ENCODE measurements around the gene TFF3. TPM values are rescaled to one million over a fixed set of nuclear protein-coding genes. Genes with fewer than 3 reads are reported as not detected.

The TFF3 gene
- total RNA-seq, 4 donors from 2014 or later: 3.6 to 16.8 (median 8.7) TPM

DNA sequence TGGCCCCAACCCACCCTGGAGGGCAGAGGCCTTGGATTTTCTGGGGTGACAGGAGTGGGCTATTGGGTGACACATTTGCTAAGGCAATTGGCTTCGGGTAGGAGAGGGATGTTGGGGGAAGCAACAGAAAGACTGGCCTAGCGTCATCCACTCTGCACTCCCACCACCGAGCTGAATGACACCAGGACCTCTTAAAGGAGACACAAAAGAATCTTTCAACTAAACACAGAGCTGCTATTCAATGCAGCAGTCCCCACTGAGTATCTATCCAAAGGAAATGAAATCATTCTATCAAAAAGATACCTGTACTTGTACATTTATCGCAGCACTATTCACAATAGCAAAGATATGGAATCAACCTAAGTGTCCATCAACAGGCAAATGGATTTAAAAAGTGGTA, 29.4 kb upstream of the TFF3 start:
- WGBS, 2 donors: 68 to 74% methylated on average over 4 of the region's 4 CpGs
- intact Hi-C loops (cut with DNase I; ENCODE audit: low total_unique reads): no loop called here
- no peak overlapping the region for H3K4me3 ChIP-seq (ENCODE audit: low read depth, poor library complexity, severe bottlenecking)
- no peak for DNase-seq (ENCODE audit: low spot score in 2 of 2)
- TF ChIP-seq, protein P1, sequence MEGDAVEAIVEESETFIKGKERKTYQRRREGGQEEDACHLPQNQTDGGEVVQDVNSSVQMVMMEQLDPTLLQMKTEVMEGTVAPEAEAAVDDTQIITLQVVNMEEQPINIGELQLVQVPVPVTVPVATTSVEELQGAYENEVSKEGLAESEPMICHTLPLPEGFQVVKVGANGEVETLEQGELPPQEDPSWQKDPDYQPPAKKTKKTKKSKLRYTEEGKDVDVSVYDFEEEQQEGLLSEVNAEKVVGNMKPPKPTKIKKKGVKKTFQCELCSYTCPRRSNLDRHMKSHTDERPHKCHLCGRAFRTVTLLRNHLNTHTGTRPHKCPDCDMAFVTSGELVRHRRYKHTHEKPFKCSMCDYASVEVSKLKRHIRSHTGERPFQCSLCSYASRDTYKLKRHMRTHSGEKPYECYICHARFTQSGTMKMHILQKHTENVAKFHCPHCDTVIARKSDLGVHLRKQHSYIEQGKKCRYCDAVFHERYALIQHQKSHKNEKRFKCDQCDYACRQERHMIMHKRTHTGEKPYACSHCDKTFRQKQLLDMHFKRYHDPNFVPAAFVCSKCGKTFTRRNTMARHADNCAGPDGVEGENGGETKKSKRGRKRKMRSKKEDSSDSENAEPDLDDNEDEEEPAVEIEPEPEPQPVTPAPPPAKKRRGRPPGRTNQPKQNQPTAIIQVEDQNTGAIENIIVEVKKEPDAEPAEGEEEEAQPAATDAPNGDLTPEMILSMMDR (IDR thresholded peaks at IDR 0.05): no peak
- TF ChIP-seq POLR2A (IDR thresholded peaks at IDR 0.05): no peak

DNA sequence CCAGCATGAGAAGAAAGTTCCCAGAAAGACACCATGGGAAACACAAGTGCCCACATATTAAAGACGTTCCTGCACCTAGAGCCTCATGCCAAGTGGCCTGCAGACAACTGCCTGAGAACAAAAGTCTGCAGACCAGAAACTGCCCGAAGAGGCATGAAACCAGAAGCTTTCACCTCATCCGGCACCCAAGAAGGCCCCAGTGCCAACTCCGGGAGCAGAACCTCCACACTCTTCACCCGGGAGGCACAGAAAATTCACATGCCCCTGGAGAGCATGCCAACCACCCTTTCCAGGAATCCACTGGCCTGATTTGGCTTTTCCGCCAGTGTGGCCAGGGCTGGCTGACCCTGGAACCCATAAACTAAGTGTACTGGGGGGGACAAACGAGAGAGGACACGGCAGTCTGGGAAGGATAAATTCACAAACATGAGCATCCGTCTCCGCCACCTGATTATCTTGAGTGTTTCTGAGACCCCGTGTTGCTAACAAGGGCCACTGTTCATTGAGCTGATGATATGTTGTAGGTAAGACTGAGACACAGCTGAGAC, 28.8 kb upstream of the TFF3 start:
- intact Hi-C loops (cut with DNase I; ENCODE audit: low total_unique reads): no loop called here
- DNase-seq (ENCODE audit: low spot score in 2 of 2): peak in 1 of 2 donors; percentile 39
- WGBS, 2 donors: 82 to 87% methylated on average over 11 of the region's 11 CpGs
- TF ChIP-seq POLR2A (IDR thresholded peaks at IDR 0.05): no peak
- TF ChIP-seq, protein P1 (IDR thresholded peaks at IDR 0.05): no peak
- H3K4me3 ChIP-seq (ENCODE audit: low read depth, poor library complexity, severe bottlenecking): no peak overlapping the region

DNA sequence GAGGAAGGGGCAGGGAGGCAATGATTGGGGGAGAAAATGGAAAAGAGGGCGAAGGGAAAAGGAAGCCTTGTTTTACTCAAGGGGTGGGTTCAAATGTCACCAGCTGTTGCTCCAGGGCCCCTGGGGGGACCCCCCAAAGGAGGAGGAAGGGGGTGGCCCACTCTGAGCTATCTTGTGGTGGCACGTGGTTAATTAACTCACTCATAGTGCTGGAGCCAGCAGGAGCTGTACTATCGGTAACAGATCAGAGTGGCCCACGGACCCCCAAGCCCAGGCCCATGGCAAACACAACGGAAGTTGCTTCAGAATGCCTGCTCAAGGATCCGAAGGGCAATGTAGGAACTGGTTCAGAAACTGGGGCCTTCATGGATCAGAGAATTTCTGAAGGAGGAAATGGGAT, 28.3 kb upstream of the TFF3 start:
- peak in 1 of 2 donors; percentile 43 for DNase-seq (ENCODE audit: low spot score in 2 of 2)
- 88 to 91% methylated on average over 6 of the region's 6 CpGs for WGBS, 2 donors
- intact Hi-C loops (cut with DNase I; ENCODE audit: low total_unique reads): no loop called here
- no peak overlapping the region for H3K4me3 ChIP-seq (ENCODE audit: low read depth, poor library complexity, severe bottlenecking)
- no peak for TF ChIP-seq POLR2A (IDR thresholded peaks at IDR 0.05)
- TF ChIP-seq, protein P1 (IDR thresholded peaks at IDR 0.05): no peak

DNA sequence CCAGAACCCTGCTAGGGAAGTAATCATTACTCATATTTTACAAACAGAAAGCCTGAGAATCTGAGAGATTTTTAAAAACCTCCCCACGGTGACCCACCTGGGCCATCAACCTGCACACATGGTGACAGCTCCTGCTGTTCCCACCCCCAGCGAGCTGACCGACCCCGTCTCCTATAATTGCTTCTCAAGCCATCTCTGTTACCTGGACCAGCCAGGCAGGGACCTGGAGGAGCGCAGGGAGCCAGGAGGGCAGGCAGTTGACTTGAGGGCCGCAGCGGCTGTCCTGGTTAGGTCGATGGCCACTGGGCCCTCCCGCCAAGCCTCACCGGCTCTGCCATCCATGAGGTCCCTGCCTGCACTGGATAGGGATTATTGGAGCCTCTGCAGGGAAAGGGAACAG, 27.9 kb upstream of the TFF3 start:
- intact Hi-C loops (cut with DNase I; ENCODE audit: low total_unique reads): no loop called here
- no peak overlapping the region for H3K4me3 ChIP-seq (ENCODE audit: low read depth, poor library complexity, severe bottlenecking)
- TF ChIP-seq POLR2A (IDR thresholded peaks at IDR 0.05): no peak
- TF ChIP-seq, protein P1 (IDR thresholded peaks at IDR 0.05): no peak
- peak in 1 of 2 donors; percentile 76 for DNase-seq (ENCODE audit: low spot score in 2 of 2)
- WGBS, 2 donors: 88 to 92% methylated on average over 10 of the region's 10 CpGs

DNA sequence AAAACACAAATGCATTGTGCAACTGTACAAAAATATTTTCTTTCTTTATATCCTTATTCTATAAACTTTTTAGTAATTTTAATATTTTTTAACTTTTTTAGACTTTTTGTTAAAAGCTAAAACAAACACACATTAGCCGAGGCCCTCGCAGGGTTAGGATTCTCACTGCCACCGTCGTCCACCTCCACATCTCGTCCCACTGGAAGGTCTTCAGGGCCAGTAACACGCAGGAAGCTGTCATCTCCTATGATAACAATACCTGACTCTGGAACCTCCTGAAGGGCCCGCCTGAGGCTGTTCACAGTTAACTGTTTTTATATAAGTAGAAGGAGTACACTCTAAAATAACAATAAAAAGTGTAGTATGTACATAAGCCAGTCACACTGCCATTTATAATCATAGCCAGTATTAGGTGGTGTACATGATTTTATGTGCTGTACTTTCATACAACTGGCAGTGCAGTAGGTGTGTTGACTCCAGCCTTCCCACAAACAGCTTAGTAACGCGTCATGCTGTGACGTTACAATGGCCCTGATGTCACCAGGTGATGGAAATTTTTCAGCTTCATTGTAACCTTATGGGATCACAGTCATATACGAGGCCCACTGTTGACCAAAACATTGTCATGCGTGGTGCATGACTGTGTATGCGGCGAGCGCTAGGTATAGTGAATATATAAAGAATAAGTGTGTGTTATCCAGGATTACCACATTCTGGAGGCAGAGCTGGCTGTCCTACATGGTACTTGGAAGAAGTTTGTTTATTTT, 26.8 kb upstream of the TFF3 start:
- intact Hi-C loops (cut with DNase I; ENCODE audit: low total_unique reads): no loop called here
- 92 to 93% methylated on average over 15 of the region's 15 CpGs for WGBS, 2 donors
- TF ChIP-seq POLR2A (IDR thresholded peaks at IDR 0.05): no peak
- TF ChIP-seq, protein P1 (IDR thresholded peaks at IDR 0.05): no peak
- no peak overlapping the region for H3K4me3 ChIP-seq (ENCODE audit: low read depth, poor library complexity, severe bottlenecking)
- DNase-seq (ENCODE audit: low spot score in 2 of 2): peak in 1 of 2 donors; percentile 57

Measured in lower leg skin (tissue), 4 donors.